ENCODE results near the gene UBE2L5. TPM values are rescaled to one million over a fixed set of nuclear protein-coding genes. Genes with fewer than 3 reads are reported as not detected.
A peak's percentile ranks its signal among the peaks of the same experiment; 100 is the strongest.

UBE2L5 gene
- total and polyA plus RNA-seq, 2 donors (not counting 3 experiments of a cell fraction or from before 2014, with no cell fraction given) = not detected

GRCh38 chr13:30388406-30389283, 33.6 kb upstream of the UBE2L5 start:
- Histone ChIP-seq H3K9ac (replicated peaks; ENCODE audit: extremely low read depth, insufficient read depth, low read length) (no peak overlapping the region), H3K79me2 (ENCODE audit: control insufficient read depth, insufficient read depth, low read length) (no peaks in the 10 kb centered on the region), H3K27me3 (ENCODE audit: control insufficient read depth in 2 of 2, insufficient read depth in 2 of 2, low read length in 2 of 2) (peaks cover 2 to 7% of the 10 kb centered on the region in 2 experiments), H3K4me2 (ENCODE audit: insufficient read depth, low read length) (peak overlapping the region; percentile 57), H3K4me1 (ENCODE audit: control insufficient read depth, extremely low read depth, insufficient read depth, low read length) (peaks cover 10% of the 10 kb centered on the region), H3K4me3 (replicated peaks in 1 of 3; ENCODE audit: insufficient read depth in 1 of 3, low read depth in 1 of 3, low read length in 3 of 3) (no peak overlapping the region), H2AFZ (ENCODE audit: low read depth, low read length) (peak overlapping the region; percentile 73), H3K9me3 (replicated peaks; ENCODE audit: control insufficient read depth, insufficient read depth, low read length) (no peaks in the 10 kb centered on the region), H3K9me1 (replicated peaks; ENCODE audit: control insufficient read depth, extremely low read depth, insufficient read depth, low read length) (no peaks in the 10 kb centered on the region), H4K20me1 (replicated peaks; ENCODE audit: control insufficient read depth, extremely low read depth, insufficient read depth, low read length) (no peaks in the 10 kb centered on the region), H3K27ac (ENCODE audit: insufficient read depth, low read depth, low read length) (no peak overlapping the region), H3K36me3 (ENCODE audit: control insufficient read depth in 2 of 2, extremely low read depth in 1 of 2, insufficient read depth in 2 of 2, low read length in 2 of 2) (no peaks in the 10 kb centered on the region)
- intact Hi-C loops (cut with micrococcal nuclease) = no loop called here
- peak; percentile 23 for DNase-seq (ENCODE audit: low read depth, low spot score)
- dilution Hi-C loops (cut with MboI; ENCODE audit: extremely low pct_ligation_motif_present, low sequenced_read_pairs) = no loop called here
- BruUV-seq (replicated peaks) = no TSS peak
- CTCF ChIA-PET = interaction anchor here (0.9 to 1.4 kb wide), 5 partner anchors 16 to 656 kb away, joined by 3 to 4 read pairs (median 4); no protein-coding TSS in a partner anchor
- peak; percentile 60 for FAIRE-seq
- TF ChIP-seq CTCF (IDR thresholded peaks at IDR 0.05; ENCODE audit: extremely low read depth in 1 of 2, insufficient read depth in 1 of 2, low read depth in 1 of 2, low read length in 2 of 2) = no peak
- POLR2A ChIA-PET = no interaction called here

- H3K4me1 ChIP-seq (ENCODE audit: control insufficient read depth, extremely low read depth, insufficient read depth, low read length) = peaks cover 24% of the 10 kb centered on the region
- BruUV-seq (replicated peaks) = no TSS peak
- H3K27ac ChIP-seq (ENCODE audit: insufficient read depth, low read depth, low read length) = no peak overlapping the region
- H3K36me3 ChIP-seq (ENCODE audit: control insufficient read depth in 2 of 2, extremely low read depth in 1 of 2, insufficient read depth in 2 of 2, low read length in 2 of 2) = no peaks in the 10 kb centered on the region
- H4K20me1 ChIP-seq (replicated peaks; ENCODE audit: control insufficient read depth, extremely low read depth, insufficient read depth, low read length) = no peaks in the 10 kb centered on the region
- FAIRE-seq (no peak), DNase-seq (ENCODE audit: low read depth, low spot score) (no peak)
- peaks cover 4 to 7% of the 10 kb centered on the region in 2 experiments for H3K27me3 ChIP-seq (ENCODE audit: control insufficient read depth in 2 of 2, insufficient read depth in 2 of 2, low read length in 2 of 2)
- no peak overlapping the region for H3K4me3 ChIP-seq (replicated peaks in 1 of 3; ENCODE audit: insufficient read depth in 1 of 3, low read depth in 1 of 3, low read length in 3 of 3)
- TF ChIP-seq POLR2AphosphoS5 (IDR thresholded peaks at IDR 0.05; ENCODE audit: insufficient read depth, low read depth, low read length) (no peak), POLR2A (IDR thresholded peaks at IDR 0.05; ENCODE audit: low read depth, low read length) (no peak)
- no peak overlapping the region for H3K4me2 ChIP-seq (ENCODE audit: insufficient read depth, low read length)
- intact Hi-C loops (cut with micrococcal nuclease) = no loop called here
- CTCF ChIA-PET = interaction anchor here (1.9 kb wide), 1 partner anchor 10 kb away, joined by 5 read pairs; no protein-coding TSS in a partner anchor
- no peaks in the 10 kb centered on the region for H3K9me3 ChIP-seq (replicated peaks; ENCODE audit: control insufficient read depth, insufficient read depth, low read length)
- no peak overlapping the region for H3K9ac ChIP-seq (replicated peaks; ENCODE audit: extremely low read depth, insufficient read depth, low read length)
- H3K79me2 ChIP-seq (ENCODE audit: control insufficient read depth, insufficient read depth, low read length) = no peaks in the 10 kb centered on the region
- POLR2A ChIA-PET = interaction anchor here (0.6 kb wide), 1 partner anchor 657 kb away, joined by 4 read pairs; no protein-coding TSS in a partner anchor
- dilution Hi-C loops (cut with MboI; ENCODE audit: extremely low pct_ligation_motif_present, low sequenced_read_pairs) = no loop called here
- H3K9me1 ChIP-seq (replicated peaks; ENCODE audit: control insufficient read depth, extremely low read depth, insufficient read depth, low read length) = no peaks in the 10 kb centered on the region
- no peak overlapping the region for H2AFZ ChIP-seq (ENCODE audit: low read depth, low read length)
These were observed 30.2 kb upstream of the UBE2L5 start for GRCh38 chr13:30391956-30392680.

Measured in endothelial cell of umbilical vein (primary cell).